HEK293T (cell line): ENCODE measurements around the gene QSOX2.

Experiments
- CTCF ChIA-PET: fragments of 350-600 bp; formaldehyde crosslinking; extraction: SDS; loops from one replicate; lab custom pipeline; 2021; ENCODE audit warnings: antibody characterized with exemption, inconsistent platforms; lab: Yijun Ruan, JAX
- POLR2A ChIA-PET: fragments of 350-600 bp; formaldehyde crosslinking; extraction: SDS; loops from one replicate; lab custom pipeline; 2020; ENCODE audit warnings: antibody characterized with exemption, inconsistent platforms; lab: Yijun Ruan, JAX
- DNase-seq: peaks from one replicate; pipeline ENCODE4 v3.0.0; 2012; ENCODE audit warnings: mixed read lengths; ENCODE audit errors: extremely low spot score
- ARNT ChIP-seq: fragments of 450-650 bp; IDR thresholded peaks from 2 replicates; pipeline ENCODE4 v1.6.1; 2017; ENCODE audit warnings: mild to moderate bottlenecking
- BHLHE40 ChIP-seq: fragments of 450-650 bp; IDR thresholded peaks from 2 replicates; pipeline ENCODE4 v1.6.1; 2016; ENCODE audit warnings: mild to moderate bottlenecking, moderate library complexity, borderline replicate concordance
- CTBP1 ChIP-seq: fragments of 450-650 bp; IDR thresholded peaks from 2 replicates; pipeline ENCODE4 v1.6.1; 2016; ENCODE audit warnings: borderline replicate concordance
- ELF4 ChIP-seq: fragments of 450-650 bp; IDR thresholded peaks from 2 replicates; pipeline ENCODE4 v1.6.1; 2017; ENCODE audit warnings: antibody characterized with exemption
- FOXA1 ChIP-seq: fragments of 450-650 bp; IDR thresholded peaks from 2 replicates; pipeline ENCODE4 v1.6.1; 2016; ENCODE audit warnings: mild to moderate bottlenecking
- FOXK2 ChIP-seq: fragments of 450-650 bp; IDR thresholded peaks from 2 replicates; pipeline ENCODE4 v1.6.1; 2016; ENCODE audit warnings: mild to moderate bottlenecking
- FOXM1 ChIP-seq: fragments of 450-650 bp; IDR thresholded peaks from 2 replicates; pipeline ENCODE4 v1.6.1; 2017; ENCODE audit warnings: mild to moderate bottlenecking, borderline replicate concordance
- HDGF ChIP-seq: fragments of 450-650 bp; IDR thresholded peaks from 2 replicates; pipeline ENCODE4 v1.6.1; 2017; ENCODE audit warnings: antibody characterized with exemption, borderline replicate concordance
- L3MBTL2 ChIP-seq: fragments of 450-650 bp; conservative IDR thresholded peaks from 2 replicates; pipeline ENCODE4 v1.6.1; 2016; ENCODE audit warnings: mild to moderate bottlenecking
- LEF1 ChIP-seq: fragments of 450-650 bp; IDR thresholded peaks from 2 replicates; pipeline ENCODE4 v1.6.1; 2017; ENCODE audit warnings: mild to moderate bottlenecking, borderline replicate concordance
- NFRKB ChIP-seq: fragments of 450-650 bp; IDR thresholded peaks from 2 replicates; pipeline ENCODE4 v1.6.1; 2016; ENCODE audit warnings: mild to moderate bottlenecking, moderate library complexity
- SP1 ChIP-seq: fragments of 450-650 bp; IDR thresholded peaks from 2 replicates; pipeline ENCODE4 v1.6.1; 2017
- SUZ12 ChIP-seq: fragments of 450-650 bp; IDR thresholded peaks from 2 replicates; pipeline ENCODE4 v1.6.1; 2016; ENCODE audit warnings: mild to moderate bottlenecking
- TARDBP ChIP-seq: fragments of 450-650 bp; IDR thresholded peaks from 2 replicates; pipeline ENCODE4 v1.6.1; 2016
- ZNF384 ChIP-seq: fragments of 450-650 bp; IDR thresholded peaks from 2 replicates; pipeline ENCODE4 v1.6.1; 2016
- TF ChIP-seq, protein P1 (sequence below): fragments of 450-650 bp; IDR thresholded peaks from 2 replicates; pipeline ENCODE4 v1.6.1; 2016

QSOX2 gene

GRCh38 chr9:136245219-136246150 is at the start of gene QSOX2:
QSOX2 (minus strand) TSS chr9:136245812; CDS start chr9:136245803, 9 bp downstream.
- ChIA-PET POLR2A (interaction anchor here (0.8 kb wide), 1 partner anchor 22 kb away, joined by 3 read pairs; no protein-coding TSS in a partner anchor), CTCF (no interaction called here)
- no peak for TF ChIP-seq SUZ12
- no peak for TF ChIP-seq SP1
- TF ChIP-seq ELF4: no peak
- TF ChIP-seq, protein P1, sequence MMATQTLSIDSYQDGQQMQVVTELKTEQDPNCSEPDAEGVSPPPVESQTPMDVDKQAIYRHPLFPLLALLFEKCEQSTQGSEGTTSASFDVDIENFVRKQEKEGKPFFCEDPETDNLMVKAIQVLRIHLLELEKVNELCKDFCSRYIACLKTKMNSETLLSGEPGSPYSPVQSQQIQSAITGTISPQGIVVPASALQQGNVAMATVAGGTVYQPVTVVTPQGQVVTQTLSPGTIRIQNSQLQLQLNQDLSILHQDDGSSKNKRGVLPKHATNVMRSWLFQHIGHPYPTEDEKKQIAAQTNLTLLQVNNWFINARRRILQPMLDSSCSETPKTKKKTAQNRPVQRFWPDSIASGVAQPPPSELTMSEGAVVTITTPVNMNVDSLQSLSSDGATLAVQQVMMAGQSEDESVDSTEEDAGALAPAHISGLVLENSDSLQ: no peak
- peak; percentile 30; the same call in 1 of the 2 replicates for TF ChIP-seq ARNT
- no peak for TF ChIP-seq FOXM1
- no peak for TF ChIP-seq CTBP1
- no peak for TF ChIP-seq BHLHE40
- peak; percentile 94 for DNase-seq

DNA sequence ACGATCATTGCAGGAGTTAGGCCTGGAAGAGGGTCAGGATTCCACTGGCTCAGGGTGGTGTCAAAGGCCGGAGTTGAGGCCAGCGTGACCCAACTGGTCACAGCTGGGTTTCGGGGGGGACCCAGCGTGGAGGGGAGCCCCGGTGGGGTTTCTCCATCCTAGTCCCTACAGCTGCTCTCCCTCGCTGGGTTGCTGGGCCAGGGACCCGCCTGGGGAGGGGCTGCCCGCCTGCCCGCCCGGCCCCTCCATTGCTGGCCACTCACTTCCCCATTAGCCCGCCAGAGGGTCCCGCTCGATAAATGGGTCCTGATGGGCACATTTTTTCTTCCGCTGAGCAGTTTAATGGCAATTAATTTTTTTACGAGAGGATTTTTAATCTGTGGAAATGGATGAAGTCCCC is 49.4 kb upstream of the QSOX2 start:
- no peak for TF ChIP-seq ARNT
- TF ChIP-seq LEF1: no peak
- TF ChIP-seq SUZ12: no peak
- TF ChIP-seq CTBP1: no peak
- TF ChIP-seq TARDBP: no peak
- TF ChIP-seq, protein P1: no peak
- no peak for TF ChIP-seq FOXA1
- no peak for TF ChIP-seq SP1
- TF ChIP-seq NFRKB: no peak
- no peak for TF ChIP-seq BHLHE40
- no peak for TF ChIP-seq FOXM1
- no peak for TF ChIP-seq ELF4
- TF ChIP-seq L3MBTL2: no peak
- no peak for TF ChIP-seq ZNF384
- no peak for TF ChIP-seq FOXK2
- no peak for TF ChIP-seq HDGF

GRCh38 chr9:136294437-136294836 is 48.8 kb upstream of the QSOX2 start:
- POLR2A ChIA-PET: no interaction called here
- CTCF ChIA-PET: no interaction called here
- DNase-seq: no peak
- TF ChIP-seq NFRKB: no peak

More for the DNA sequence above, 49.4 kb upstream of the QSOX2 start:
- ChIA-PET POLR2A (no interaction called here), CTCF (no interaction called here)
- no peak for DNase-seq

GRCh38 chr9:136293476-136294077 is 48.0 kb upstream of the QSOX2 start:
- DNase-seq: no peak
- no peak for TF ChIP-seq ARNT
- TF ChIP-seq ELF4: no peak
- ChIA-PET POLR2A (no interaction called here), CTCF (no interaction called here)

DNA sequence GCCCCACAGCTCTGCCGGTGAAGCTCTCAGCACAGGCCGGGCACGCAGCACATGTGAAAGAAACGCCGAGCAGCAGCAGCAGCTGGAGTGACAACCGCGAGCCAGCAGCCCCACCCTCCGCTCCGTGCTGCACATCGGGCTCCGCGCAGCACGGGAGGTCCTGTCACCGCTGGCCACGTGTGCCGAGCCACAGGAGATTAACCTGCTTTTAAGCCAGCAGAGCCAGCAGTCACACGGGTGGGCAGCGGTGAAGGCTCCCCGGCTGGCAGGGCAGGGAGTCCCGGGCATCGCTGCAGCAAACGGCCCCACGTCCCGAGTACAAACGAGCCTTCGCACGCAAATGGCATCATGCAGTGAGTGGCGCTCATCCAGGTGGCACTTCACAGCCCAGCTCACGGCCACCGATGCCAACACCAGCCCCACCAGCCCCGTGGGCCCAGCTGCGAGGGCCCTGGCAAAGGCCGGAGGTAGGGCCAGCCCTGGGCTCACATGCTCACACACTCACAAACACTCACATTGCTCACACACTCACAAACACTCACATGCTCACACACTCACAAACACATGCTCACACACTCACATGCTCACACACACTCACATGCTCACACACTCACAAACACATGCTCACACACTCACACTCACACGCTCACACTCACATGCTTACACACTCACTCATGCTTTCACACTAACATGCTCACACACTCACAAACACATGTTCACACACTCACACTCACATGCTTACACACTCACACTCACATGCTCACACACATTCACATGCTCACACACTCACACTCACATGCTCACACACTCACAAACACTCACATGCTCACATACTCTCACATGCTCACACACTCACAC is 47.2 kb upstream of the QSOX2 start:
- POLR2A ChIA-PET: no interaction called here
- no peak for DNase-seq
- CTCF ChIA-PET: no interaction called here
- TF ChIP-seq ZNF384: no peak
- TF ChIP-seq ELF4: no peak
- no peak for TF ChIP-seq LEF1
- TF ChIP-seq HDGF: no peak
- no peak for TF ChIP-seq SUZ12
- TF ChIP-seq BHLHE40: no peak
- TF ChIP-seq L3MBTL2: no peak

DNA sequence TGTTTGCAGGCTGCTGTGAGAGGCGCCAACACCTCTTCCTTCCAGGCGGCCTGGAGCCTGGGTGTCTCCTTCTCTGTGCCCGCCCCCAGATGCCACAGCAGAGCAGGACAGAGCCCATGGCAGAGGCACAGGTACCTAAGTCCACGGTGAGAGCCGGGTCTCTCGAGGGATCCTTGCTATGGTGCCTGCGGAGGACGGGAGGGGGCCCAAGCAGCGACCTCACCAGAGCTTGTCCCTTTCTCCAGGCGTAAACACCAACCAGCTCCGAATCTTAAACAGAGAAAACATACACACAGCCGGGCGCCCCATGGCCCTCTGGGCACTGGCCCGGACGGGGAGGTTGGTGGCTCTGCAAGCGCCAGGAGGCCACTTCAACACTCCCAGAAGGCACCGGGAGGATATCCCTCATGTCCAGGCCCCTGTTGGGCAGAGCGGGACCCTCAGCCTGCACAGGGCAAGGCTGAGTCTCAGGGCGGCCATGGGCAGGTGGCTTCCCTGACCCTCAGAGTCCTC is 46.5 kb upstream of the QSOX2 start:
- DNase-seq: no peak
- CTCF ChIA-PET: no interaction called here
- POLR2A ChIA-PET: no interaction called here
- TF ChIP-seq TARDBP (no peak), FOXA1 (no peak), ZNF384 (no peak), SP1 (no peak), L3MBTL2 (no peak), SUZ12 (no peak), LEF1 (no peak), BHLHE40 (no peak)
